Left lung (tissue), 10 donors: ENCODE measurements around the gene AMOTL1. TPM values are rescaled to one million over a fixed set of nuclear protein-coding genes. Genes with fewer than 3 reads are reported as not detected.
A peak's percentile ranks its signal among the peaks of the same experiment; 100 is the strongest.

Source experiments
- ATAC-seq: fragments of 200-7000 bp; cut with Tn5 transposase; one replicate; pipeline ENCODE4 v1.9.1; 2020; ENCODE audit warnings: moderate library complexity
- DNase-seq, 4 donors: peaks; one replicate each; pipeline ENCODE4 v3.0.0-alpha.2; 2013 to 2020
- H3K27ac ChIP-seq, 2 donors: fragments of 200-600 bp; sonication (generic) in 1 of 2; one replicate each; pipeline versions ENCODE4 v1.5.0 to v1.8.0; 2020 to 2021
- H3K27me3 ChIP-seq, 2 donors: fragments of 200-600 bp; sonication (generic) in 1 of 2; one replicate each; pipeline versions ENCODE4 v1.5.0 to v1.8.0; 2020 to 2021
- H3K36me3 ChIP-seq, 2 donors: fragments of 200-600 bp; sonication (generic) in 1 of 2; one replicate each; pipeline versions ENCODE4 v1.5.0 to v1.8.0; 2020 to 2021
- H3K4me1 ChIP-seq, 2 donors: fragments of 200-600 bp; one replicate each; pipeline ENCODE4 v1.8.0; 2021
- H3K4me3 ChIP-seq, 2 donors: fragments of 200-600 bp; sonication (generic) in 1 of 2; one replicate each; pipeline versions ENCODE4 v1.5.0 to v1.8.0; 2020 to 2021; ENCODE audit warnings: mild to moderate bottlenecking in 1 of 2
- H3K9me3 ChIP-seq, 2 donors: fragments of 200-600 bp; sonication (generic) in 1 of 2; one replicate each; pipeline versions ENCODE4 v1.5.0 to v1.8.0; 2020 to 2021
- intact Hi-C, 2 donors: fragments of 100-400 bp; cut with DNase I; formaldehyde crosslinking; loops; one replicate each; pipeline versions ENCODE4 v1.11.2 to v1.14.2; 2022
- polyA plus RNA-seq, 6 donors: library from polyadenylated mRNA; unstranded; fragments of 120-200 nt; gene quantifications; one replicate each; pipeline ENCODE4 v1.2.1, GENCODE V29; 2013; ENCODE audit not compliant: insufficient read length in 6 of 6
- total RNA-seq, 2 donors: library from RNA; stranded (reverse); fragmentation: NEBNext Ultra II Directional; extraction: Animal tissue kit (Norgen Biotek cat#: 25700); gene quantifications; one replicate each; pipeline ENCODE4 v1.2.1, GENCODE V29; 2021
- TF ChIP-seq, protein P1 (sequence below), 2 donors: fragments of 200-600 bp; sonication (generic) in 1 of 2; IDR thresholded peaks; one replicate each; pipeline versions ENCODE4 v1.5.0 to v1.8.0; 2021; ENCODE audit warnings: antibody characterized with exemption in 2 of 2
- donor health status: DM: no; HTN: yes; CAD: no.
- donor health status: DM: no; HTN: no; CAD: no.

Gene AMOTL1
- total and polyA plus RNA-seq, 8 donors: 42.7 to 67.9 (median 55.5) TPM

DNA sequence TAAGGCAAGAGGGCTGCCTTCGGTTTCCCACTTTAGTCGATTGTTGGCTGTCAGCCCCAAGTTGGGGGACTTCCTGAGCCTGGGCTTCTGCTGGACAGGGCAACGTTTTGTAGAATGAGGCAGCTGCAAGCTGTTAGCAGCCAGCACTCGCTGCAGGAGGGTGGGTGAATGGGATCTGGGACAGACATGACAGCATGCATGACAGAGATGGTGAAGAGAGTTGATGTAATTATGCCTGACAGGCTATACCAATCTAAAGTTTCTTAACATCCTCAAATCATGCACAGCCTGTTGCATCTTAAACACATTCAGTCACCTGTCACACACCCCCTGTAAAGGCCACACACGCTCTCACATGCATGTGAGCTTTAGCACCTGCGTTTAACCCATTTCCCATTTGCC lies 156.0 kb downstream of the AMOTL1 start:
- TF ChIP-seq, protein P1, sequence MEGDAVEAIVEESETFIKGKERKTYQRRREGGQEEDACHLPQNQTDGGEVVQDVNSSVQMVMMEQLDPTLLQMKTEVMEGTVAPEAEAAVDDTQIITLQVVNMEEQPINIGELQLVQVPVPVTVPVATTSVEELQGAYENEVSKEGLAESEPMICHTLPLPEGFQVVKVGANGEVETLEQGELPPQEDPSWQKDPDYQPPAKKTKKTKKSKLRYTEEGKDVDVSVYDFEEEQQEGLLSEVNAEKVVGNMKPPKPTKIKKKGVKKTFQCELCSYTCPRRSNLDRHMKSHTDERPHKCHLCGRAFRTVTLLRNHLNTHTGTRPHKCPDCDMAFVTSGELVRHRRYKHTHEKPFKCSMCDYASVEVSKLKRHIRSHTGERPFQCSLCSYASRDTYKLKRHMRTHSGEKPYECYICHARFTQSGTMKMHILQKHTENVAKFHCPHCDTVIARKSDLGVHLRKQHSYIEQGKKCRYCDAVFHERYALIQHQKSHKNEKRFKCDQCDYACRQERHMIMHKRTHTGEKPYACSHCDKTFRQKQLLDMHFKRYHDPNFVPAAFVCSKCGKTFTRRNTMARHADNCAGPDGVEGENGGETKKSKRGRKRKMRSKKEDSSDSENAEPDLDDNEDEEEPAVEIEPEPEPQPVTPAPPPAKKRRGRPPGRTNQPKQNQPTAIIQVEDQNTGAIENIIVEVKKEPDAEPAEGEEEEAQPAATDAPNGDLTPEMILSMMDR (IDR thresholded peaks at IDR 0.05): no peak
- H3K27ac ChIP-seq: peak overlapping the region in 1 of 2 donors; percentile 57
- no peaks in the 10 kb centered on the region for H3K9me3 ChIP-seq
- no peak overlapping the region for H3K4me3 ChIP-seq
- no peak for ATAC-seq
- H3K27me3 ChIP-seq: no peaks in the 10 kb centered on the region
- DNase-seq: peak in 2 of 4 donors; percentile 82 to 89
- H3K36me3 ChIP-seq: no peaks in the 10 kb centered on the region
- peaks cover 17 to 30% of the 10 kb centered on the region in 2 donors for H3K4me1 ChIP-seq
- intact Hi-C loops: no loop called here

DNA sequence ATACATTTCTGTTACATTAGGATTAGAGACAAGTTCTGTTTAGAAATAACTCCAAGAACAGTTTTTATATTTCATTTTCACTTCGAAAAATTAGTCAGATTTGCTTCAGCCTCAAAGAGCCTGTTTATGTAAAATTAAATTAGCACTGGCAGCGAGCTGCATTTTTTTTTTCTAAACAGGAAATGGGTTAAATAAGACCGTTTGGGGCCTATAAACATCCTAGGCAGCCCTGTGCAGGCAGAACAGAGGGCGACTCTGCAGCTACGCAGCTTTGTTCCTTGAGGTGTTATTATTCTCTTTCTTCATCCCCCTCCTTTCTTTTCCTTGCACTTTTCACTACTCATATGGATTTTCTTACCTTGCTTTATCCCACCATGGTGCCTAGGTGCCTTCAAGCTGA lies 156.5 kb downstream of the AMOTL1 start:
- peak in 2 of 4 donors; percentile 40 to 53 for DNase-seq
- peaks cover 17 to 30% of the 10 kb centered on the region in 2 donors for H3K4me1 ChIP-seq

DNA sequence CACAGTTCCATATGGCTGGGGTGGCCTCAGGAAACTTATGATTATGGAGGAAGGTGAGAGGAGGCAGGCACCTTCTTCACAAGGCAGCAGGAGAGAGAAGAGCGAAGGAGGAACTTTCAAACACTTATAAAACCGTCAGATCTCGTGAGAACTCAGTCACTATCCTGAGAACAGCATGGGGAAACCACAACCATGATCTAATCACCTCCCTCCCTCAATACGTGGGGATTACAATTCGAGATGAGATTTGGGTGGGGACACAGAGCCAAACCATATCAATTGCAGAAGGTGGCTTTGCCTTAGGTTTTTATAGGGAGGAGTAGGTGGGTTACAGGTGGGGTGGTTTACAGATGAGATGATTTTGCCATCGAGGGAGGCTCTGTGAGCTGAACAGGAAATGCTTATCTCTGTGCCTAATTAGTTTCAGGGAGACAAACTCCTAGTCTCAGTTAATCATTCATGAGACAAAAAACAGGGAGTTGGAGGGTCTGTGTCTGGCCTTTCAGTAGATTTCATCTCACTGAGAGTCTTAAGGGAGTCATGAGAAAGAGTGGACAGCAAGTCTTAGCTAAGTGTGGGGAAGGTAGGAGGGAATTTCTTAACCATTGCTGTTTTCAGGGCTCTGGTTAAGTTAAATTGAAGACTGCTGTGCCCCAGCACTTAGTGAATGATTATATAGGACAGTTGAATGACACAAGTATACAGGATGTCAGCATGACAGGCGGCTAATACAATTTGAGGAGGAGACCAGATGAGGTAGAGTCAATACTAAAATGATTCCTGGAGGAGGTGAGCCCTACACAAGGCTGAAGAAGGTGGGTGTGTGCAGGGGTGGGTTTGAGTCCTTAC lies 157.5 kb downstream of the AMOTL1 start:
- ATAC-seq: no peak
- no peak for DNase-seq
- peak overlapping the region; percentile 57 to 74 for H3K27ac ChIP-seq
- H3K4me1 ChIP-seq: peaks cover 17 to 30% of the 10 kb centered on the region in 2 donors
- no peaks in the 10 kb centered on the region for H3K36me3 ChIP-seq
- intact Hi-C loops: no loop called here
- no peak overlapping the region for H3K4me3 ChIP-seq
- no peaks in the 10 kb centered on the region for H3K27me3 ChIP-seq
- H3K9me3 ChIP-seq: no peaks in the 10 kb centered on the region
- TF ChIP-seq, protein P1 (IDR thresholded peaks at IDR 0.05): no peak

More for the DNA sequence above, 156.5 kb downstream of the AMOTL1 start:
- Histone ChIP-seq H3K27ac (peak overlapping the region; percentile 51 to 57), H3K36me3 (no peaks in the 10 kb centered on the region), H3K4me3 (no peak overlapping the region), H3K27me3 (no peaks in the 10 kb centered on the region), H3K9me3 (no peaks in the 10 kb centered on the region)
- no peak for ATAC-seq
- TF ChIP-seq, protein P1 (IDR thresholded peaks at IDR 0.05): no peak
- intact Hi-C loops: no loop called here

DNA sequence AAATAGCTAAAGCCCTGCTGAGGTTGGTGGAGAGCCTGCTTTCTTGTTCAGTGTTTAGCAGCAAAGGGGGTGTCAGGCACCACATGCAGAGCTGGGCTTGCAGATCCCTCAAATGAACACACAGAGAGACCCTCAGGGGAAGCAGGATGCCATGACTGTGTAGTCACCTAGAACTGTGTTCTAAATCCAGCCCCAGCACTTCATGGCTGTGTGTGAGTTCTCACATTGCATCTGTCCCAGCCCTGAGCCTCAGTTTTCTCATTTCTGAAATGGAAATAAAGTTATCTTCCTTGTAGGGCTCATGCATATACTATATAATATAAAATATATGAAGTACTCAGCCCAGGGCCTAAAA lies 158.1 kb downstream of the AMOTL1 start:
- Histone ChIP-seq H3K27me3 (no peaks in the 10 kb centered on the region), H3K4me1 (peaks cover 17 to 30% of the 10 kb centered on the region in 2 donors), H3K36me3 (no peaks in the 10 kb centered on the region), H3K4me3 (no peak overlapping the region), H3K9me3 (no peaks in the 10 kb centered on the region), H3K27ac (peak overlapping the region; percentile 57 to 74)
- TF ChIP-seq, protein P1 (IDR thresholded peaks at IDR 0.05): no peak
- peak; percentile 6 for ATAC-seq
- intact Hi-C loops: no loop called here
- DNase-seq: no peak

Other genes starting within 250 kb of the AMOTL1 start
- gene FUT4, start 224.4 kb upstream of the AMOTL1 start, total RNA-seq: 1 to 10 TPM; 6.2 to 7.3 TPM
- gene FUT4, start 224.4 kb upstream of the AMOTL1 start, polyA plus RNA-seq: 1 to 10 TPM; 6.1 to 8.4 (median 8.0) TPM
- gene PIWIL4, start 201.0 kb upstream of the AMOTL1 start, total RNA-seq: 1 to 10 TPM; 1.3 to 2.7 TPM
- 1 to 10 TPM; 4.5 to 7.5 (median 6.5) TPM for gene PIWIL4, start 201.0 kb upstream of the AMOTL1 start, polyA plus RNA-seq
- 10 to 100 TPM; 43.3 to 47.3 TPM for gene CWC15, start 205.2 kb downstream of the AMOTL1 start, total RNA-seq
- 100 to 1,000 TPM in 4 of 6 donors, 10 to 100 TPM in 2; 93.0 to 108 (median 101) TPM for gene CWC15, start 205.2 kb downstream of the AMOTL1 start, polyA plus RNA-seq
- gene KDM4D, start 205.4 kb downstream of the AMOTL1 start, total RNA-seq: under 1 TPM; 0.35 to 0.39 TPM
- gene KDM4D, start 205.4 kb downstream of the AMOTL1 start, polyA plus RNA-seq: 1 to 10 TPM; 1.8 to 2.5 (median 1.9) TPM